ENCODE measurements around the gene KCNMA1. TPM values are rescaled to one million over a fixed set of nuclear protein-coding genes. Genes with fewer than 3 reads are reported as not detected.
A peak's percentile ranks its signal among the peaks of the same experiment; 100 is the strongest.

Gene KCNMA1
- total and polyA plus RNA-seq, 8 donors = 0.92 to 155 (median 54.3) TPM

- Histone ChIP-seq H3K9me3 (no peaks in the 10 kb centered on the region), H3K4me3 (no peak overlapping the region), H3K27ac (no peak overlapping the region), H3K4me1 (peaks cover 9 to 51% (median 23%) of the 10 kb centered on the region in 4 donors), H3K36me3 (no peaks in the 10 kb centered on the region), H3K27me3 (no peaks in the 10 kb centered on the region)
- intact Hi-C loops (cut with DNase I; ENCODE audit: low total_unique reads) = no loop called here
- TF ChIP-seq POLR2A (IDR thresholded peaks at IDR 0.05) (no peak), CTCF (IDR thresholded peaks at IDR 0.05) (peak in 3 of 7 experiments; percentile 4 to 48 (median 37))
- 50 to 57% (median 54%) methylated on average over 6 of the region's 6 CpGs for WGBS, 5 donors
- peak; percentile 34 to 64 for DNase-seq
These were observed 386.2 kb downstream of the KCNMA1 start for GRCh38 chr10:77251297-77252013.

DNA sequence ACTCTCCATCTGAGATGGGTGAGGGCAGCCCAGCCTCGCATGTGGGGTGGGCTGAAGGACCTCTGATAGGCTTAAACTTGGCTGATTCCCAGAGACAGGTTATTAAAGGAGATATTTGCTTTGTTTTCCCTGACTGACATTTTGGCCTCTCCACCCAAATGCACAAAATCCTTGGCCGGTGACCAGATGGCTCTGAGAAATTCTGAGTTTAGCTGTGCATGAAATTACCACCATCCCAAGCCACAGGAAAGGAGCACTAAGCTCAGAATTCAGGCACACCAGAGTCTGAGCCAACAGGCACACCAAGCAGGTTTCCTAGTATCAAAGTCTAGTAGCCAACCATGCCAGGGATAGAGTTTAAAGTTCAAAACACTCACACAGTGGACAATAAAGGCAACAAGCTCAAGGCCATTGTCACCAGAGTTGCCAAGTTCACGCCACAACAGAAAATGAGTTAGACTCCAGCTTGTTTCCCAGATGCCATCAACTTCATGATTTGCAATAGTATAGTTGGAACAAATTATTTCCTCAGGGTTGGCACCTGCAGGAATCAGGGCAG lies 387.6 kb downstream of the KCNMA1 start:
- H3K36me3 ChIP-seq = no peaks in the 10 kb centered on the region
- TF ChIP-seq CTCF (IDR thresholded peaks at IDR 0.05) = no peak
- no peak for TF ChIP-seq EP300 (IDR thresholded peaks at IDR 0.05)
- no peak for TF ChIP-seq POLR2A (IDR thresholded peaks at IDR 0.05)
- H3K4me1 ChIP-seq = peaks cover 10 to 55% (median 29%) of the 10 kb centered on the region in 4 donors
- DNase-seq = no peak
- H3K4me3 ChIP-seq = no peak overlapping the region
- WGBS, 5 donors = 54 to 66% (median 62%) methylated on average over 3 of the region's 3 CpGs
- no peaks in the 10 kb centered on the region for H3K27me3 ChIP-seq
- H3K9me3 ChIP-seq = no peaks in the 10 kb centered on the region
- H3K27ac ChIP-seq = no peak overlapping the region
- intact Hi-C loops (cut with DNase I; ENCODE audit: low total_unique reads) = no loop called here

GRCh38 chr10:77248104-77248790 lies 389.4 kb downstream of the KCNMA1 start:
- H3K27me3 ChIP-seq = no peaks in the 10 kb centered on the region
- DNase-seq = no peak
- peak overlapping the region in 1 of 5 donors; percentile 15 for H3K27ac ChIP-seq
- no peaks in the 10 kb centered on the region for H3K9me3 ChIP-seq
- H3K36me3 ChIP-seq = no peaks in the 10 kb centered on the region
- intact Hi-C loops (cut with DNase I; ENCODE audit: low total_unique reads) = no loop called here
- H3K4me1 ChIP-seq = peaks cover 10 to 53% (median 30%) of the 10 kb centered on the region in 4 donors
- no peak overlapping the region for H3K4me3 ChIP-seq
- WGBS, 5 donors = 72 to 90% (median 84%) methylated on average over 5 of the region's 5 CpGs
- TF ChIP-seq POLR2A (IDR thresholded peaks at IDR 0.05) (no peak), CTCF (IDR thresholded peaks at IDR 0.05) (no peak), POLR2AphosphoS5 (IDR thresholded peaks at IDR 0.05) (no peak), EP300 (IDR thresholded peaks at IDR 0.05) (no peak)

- no peaks in the 10 kb centered on the region for H3K9me3 ChIP-seq
- peak in 1 of 2 donors; percentile 66 for DNase-seq
- intact Hi-C loops (cut with DNase I; ENCODE audit: low total_unique reads) = no loop called here
- WGBS, 5 donors = 42 to 49% (median 43%) methylated on average over 12 of the region's 12 CpGs
- H3K36me3 ChIP-seq = no peaks in the 10 kb centered on the region
- peak overlapping the region in 3 of 5 donors; percentile 38 to 43 (median 40) for H3K27ac ChIP-seq
- no peaks in the 10 kb centered on the region for H3K27me3 ChIP-seq
- H3K4me1 ChIP-seq = peaks cover 10 to 52% (median 25%) of the 10 kb centered on the region in 4 donors
- no peak overlapping the region for H3K4me3 ChIP-seq
- TF ChIP-seq EP300 (IDR thresholded peaks at IDR 0.05) (no peak), CTCF (IDR thresholded peaks at IDR 0.05) (no peak), POLR2A (IDR thresholded peaks at IDR 0.05) (no peak), POLR2AphosphoS5 (IDR thresholded peaks at IDR 0.05) (peak; percentile 12 to 47 (median 27))
These were observed 390.3 kb downstream of the KCNMA1 start for GRCh38 chr10:77247031-77247990.
